Skeletal muscle satellite cell (primary cell): ENCODE measurements around the gene PIAS1. TPM values are rescaled to one million over a fixed set of nuclear protein-coding genes. Genes with fewer than 3 reads are reported as not detected.
"Not testable (repeated sequence)": the region's sequence is repeated elsewhere in the genome, so short reads cannot be mapped to it uniquely, and the experiment has no call there.

Experiments
- H3K27me3 ChIP-seq: 2 replicates; pipeline ENCODE4 v1.7.0; 2013; ENCODE audit warnings: low read length; ENCODE audit not compliant: control insufficient read depth, insufficient read depth
- H3K36me3 ChIP-seq: 2 replicates; pipeline ENCODE4 v1.7.0; 2013; ENCODE audit warnings: mild to moderate bottlenecking, control low read depth, low read length; ENCODE audit not compliant: insufficient read depth
- H3K4me1 ChIP-seq: 2 replicates; pipeline ENCODE4 v1.7.0; 2013; ENCODE audit warnings: low read length; ENCODE audit not compliant: control insufficient read depth, insufficient read depth
- H3K4me2 ChIP-seq: 2 replicates; pipeline ENCODE4 v1.7.0; 2013; ENCODE audit warnings: mild to moderate bottlenecking, low read length
- H3K4me3 ChIP-seq: 2 replicates; pipeline ENCODE4 v1.7.0; 2013; ENCODE audit warnings: low read length
- H3K9ac ChIP-seq: 2 replicates; pipeline ENCODE4 v1.7.0; 2013; ENCODE audit warnings: mild to moderate bottlenecking, low read depth, low read length, moderate library complexity
- H3K9me3 ChIP-seq: replicated peaks from 2 replicates; pipeline ENCODE4 v1.7.0; 2013; ENCODE audit warnings: mild to moderate bottlenecking, control low read depth, low read length
- total RNA-seq: library from RNA; depleted of rRNA; stranded (reverse); fragments of >200 nt; gene quantifications from 2 replicates; pipeline ENCODE4 v1.2.3, GENCODE V29; 2012; rRNA removed

PIAS1 gene
- 13.1 and 14.2 TPM in 2 replicates for total RNA-seq

DNA sequence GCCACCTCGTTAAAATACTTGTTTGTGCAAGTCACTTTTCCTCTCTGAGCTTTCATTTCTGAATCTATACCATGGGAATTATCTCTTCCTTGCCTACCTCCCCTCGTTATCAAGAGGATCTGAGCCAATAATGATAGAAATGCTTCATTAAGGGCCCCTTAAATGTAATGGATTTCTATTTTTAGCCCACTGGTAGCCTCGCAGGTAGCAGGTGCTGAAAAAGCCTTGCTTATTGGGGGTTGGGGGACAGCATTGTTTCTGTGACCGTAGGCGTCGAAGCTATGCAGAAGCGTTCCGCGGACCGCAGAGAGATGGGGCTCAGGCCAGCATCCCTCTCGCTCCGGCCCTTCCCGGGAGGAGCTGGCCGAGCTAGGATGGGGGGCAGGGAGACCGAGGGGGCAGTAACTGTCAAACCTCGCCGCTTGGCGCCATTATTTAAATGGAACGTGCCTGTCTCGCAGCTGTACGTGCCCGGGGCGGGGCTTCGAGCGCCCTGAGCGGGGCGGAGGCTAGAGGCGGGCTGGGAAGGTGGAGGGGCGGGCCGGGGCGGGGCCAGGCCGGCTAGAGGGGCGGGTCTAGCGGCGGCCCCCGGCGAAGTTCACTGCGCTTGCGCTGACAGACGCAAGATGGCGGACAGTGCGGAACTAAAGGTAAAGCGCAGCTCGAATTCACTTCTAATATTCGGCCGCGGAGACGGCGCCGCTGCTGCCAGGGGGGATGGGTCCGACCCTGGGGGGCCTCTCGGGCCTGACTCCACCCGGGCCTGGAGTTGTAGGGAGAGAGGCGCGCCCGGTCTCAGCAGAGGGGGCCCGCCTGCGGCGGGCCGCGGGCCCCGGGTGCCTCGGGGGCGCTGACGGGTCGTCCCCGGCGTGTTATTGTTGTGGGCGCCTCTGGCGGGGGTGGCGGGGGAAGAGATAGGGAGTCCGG is at the start of gene PIAS1:
Gene PIAS1, plus strand, starts transcription at position 615 of the 927 bp plus-strand sequence. Its CDS starts 12 bp downstream, at position 627.
- peaks cover 22% of the 10 kb centered on the region for H3K4me1 ChIP-seq
- peak within 1 kb of the TSS; percentile 97 for H3K9ac ChIP-seq

GRCh38 chr15:68007642-68008041 is 46.5 kb upstream of the PIAS1 start:
- not testable (repeated sequence) for H3K9me3 ChIP-seq, H3K9ac ChIP-seq, H3K4me3 ChIP-seq, H3K4me1 ChIP-seq, H3K36me3 ChIP-seq, H3K4me2 ChIP-seq
- H3K27me3 ChIP-seq = peaks cover 15% of the 10 kb centered on the region

More for the DNA sequence above, at the start of gene PIAS1:
- Histone ChIP-seq H3K4me2 (peak within 1 kb of the TSS; percentile 94), H3K36me3 (no peaks in the 10 kb centered on the region), H3K9me3 (no peaks in the 10 kb centered on the region), H3K27me3 (no peaks in the 10 kb centered on the region), H3K4me3 (peak within 1 kb of the TSS; percentile 78)

DNA sequence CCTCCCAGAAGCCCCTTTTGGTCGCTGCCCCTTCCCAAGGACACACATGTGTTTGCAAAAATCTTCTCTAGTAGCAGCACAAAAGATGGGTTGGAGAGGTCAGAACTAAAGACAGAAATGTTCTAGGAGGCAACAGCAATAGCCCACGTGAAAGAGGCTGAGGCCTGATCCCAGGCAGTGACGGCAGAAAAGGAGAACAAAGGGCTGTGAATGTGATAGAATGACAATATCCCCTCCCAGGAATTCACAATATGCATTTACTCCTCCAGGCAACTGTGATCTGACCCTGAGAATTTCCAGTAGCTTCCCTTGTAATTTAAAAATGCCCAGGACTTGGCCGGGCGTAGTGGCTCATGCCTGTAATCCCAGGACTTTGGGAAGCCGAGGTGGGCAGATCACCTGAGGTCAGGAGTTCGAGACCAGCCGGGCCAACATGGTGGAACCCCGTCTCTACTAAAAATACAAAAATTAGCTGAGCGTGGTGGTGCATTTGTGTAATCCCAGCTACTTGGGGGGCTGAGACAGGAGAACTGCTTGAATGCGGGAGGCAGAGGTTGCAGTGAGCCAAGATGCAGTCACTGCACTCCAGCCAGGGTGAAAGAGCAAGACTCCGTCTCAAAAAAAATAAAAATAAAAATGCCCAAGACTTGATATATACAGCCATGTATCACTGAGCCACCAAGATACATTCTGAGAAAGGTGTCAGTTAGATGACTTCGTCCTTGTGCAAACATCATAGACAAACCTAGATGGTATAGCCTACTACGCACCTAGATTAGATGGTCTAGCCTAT is 43.6 kb upstream of the PIAS1 start:
- Histone ChIP-seq H3K4me1 (no peaks in the 10 kb centered on the region), H3K9me3 (no peaks in the 10 kb centered on the region), H3K4me3 (no peak overlapping the region), H3K9ac (no peak overlapping the region), H3K36me3 (no peaks in the 10 kb centered on the region), H3K27me3 (peaks cover 31% of the 10 kb centered on the region), H3K4me2 (no peak overlapping the region)

DNA sequence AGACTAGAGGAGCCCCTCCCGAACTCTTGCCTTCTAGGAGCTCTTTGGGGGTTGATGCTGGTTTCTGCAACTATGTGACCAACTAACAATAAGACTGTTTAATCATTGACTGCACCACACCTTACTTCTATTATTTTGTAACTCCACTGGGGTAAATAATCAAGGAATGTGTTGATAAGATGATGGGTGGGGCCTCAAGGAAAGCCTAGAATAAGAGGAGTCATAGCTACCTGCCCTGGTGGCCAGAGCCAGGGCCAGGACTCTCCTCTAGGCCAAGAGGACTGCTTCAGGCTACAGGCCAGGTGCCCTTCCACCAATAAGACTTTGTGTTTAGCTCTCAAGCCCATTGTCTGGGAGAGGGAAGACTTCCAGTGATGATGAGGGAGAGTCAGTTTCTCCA is 41.2 kb upstream of the PIAS1 start:
- no peak overlapping the region for H3K9ac ChIP-seq

DNA sequence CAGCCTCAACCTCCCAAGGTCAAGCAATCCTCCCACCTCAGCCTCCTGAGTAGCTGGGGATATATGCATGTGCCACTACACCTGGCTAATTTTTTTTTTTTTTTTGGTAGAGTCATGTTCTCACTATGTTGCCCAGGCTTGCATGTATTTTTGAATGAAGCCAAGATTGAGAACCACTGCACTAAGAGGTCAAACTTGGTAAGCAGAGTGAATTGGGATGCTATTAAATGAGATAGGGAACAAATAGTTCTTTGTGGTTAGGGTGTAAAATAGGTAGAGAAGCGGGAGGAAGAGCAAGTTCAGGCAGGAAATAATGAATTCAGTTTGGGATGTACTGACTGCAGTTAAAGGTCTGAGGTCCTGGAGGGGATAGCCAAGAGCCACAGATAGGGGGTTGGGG is 39.9 kb upstream of the PIAS1 start:
- Histone ChIP-seq H3K9me3 (no peaks in the 10 kb centered on the region), H3K36me3 (no peaks in the 10 kb centered on the region)

More for the DNA sequence above, 41.2 kb upstream of the PIAS1 start:
- Histone ChIP-seq H3K9me3 (no peaks in the 10 kb centered on the region), H3K4me3 (no peak overlapping the region), H3K36me3 (no peaks in the 10 kb centered on the region), H3K4me2 (no peak overlapping the region), H3K27me3 (peaks cover 28% of the 10 kb centered on the region), H3K4me1 (no peaks in the 10 kb centered on the region)

DNA sequence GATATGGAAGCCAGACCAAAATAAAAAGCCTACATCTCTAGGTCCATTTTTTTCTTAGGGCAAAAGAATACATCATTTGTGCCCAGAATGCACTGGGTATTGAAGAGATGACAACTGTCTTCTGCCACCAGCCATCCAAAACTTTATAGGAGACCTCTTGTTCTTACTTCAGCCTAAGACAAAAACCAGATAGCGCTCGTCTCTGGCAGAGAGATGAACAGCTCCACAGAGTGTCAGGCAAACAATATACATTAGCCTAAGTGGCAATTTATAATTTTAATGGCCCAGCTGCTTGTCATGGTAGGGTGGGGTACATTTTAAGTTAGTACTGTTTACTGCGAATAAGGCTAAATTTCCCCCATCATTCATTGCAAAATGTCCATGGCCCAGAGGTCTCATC is 38.9 kb upstream of the PIAS1 start:
- Histone ChIP-seq H3K27me3 (peaks cover 26% of the 10 kb centered on the region), H3K4me1 (no peaks in the 10 kb centered on the region), H3K36me3 (no peaks in the 10 kb centered on the region)

More for the DNA sequence above, 39.9 kb upstream of the PIAS1 start:
- Histone ChIP-seq H3K4me3 (no peak overlapping the region), H3K4me1 (no peaks in the 10 kb centered on the region), H3K27me3 (peaks cover 25% of the 10 kb centered on the region), H3K9ac (no peak overlapping the region), H3K4me2 (no peak overlapping the region)

DNA sequence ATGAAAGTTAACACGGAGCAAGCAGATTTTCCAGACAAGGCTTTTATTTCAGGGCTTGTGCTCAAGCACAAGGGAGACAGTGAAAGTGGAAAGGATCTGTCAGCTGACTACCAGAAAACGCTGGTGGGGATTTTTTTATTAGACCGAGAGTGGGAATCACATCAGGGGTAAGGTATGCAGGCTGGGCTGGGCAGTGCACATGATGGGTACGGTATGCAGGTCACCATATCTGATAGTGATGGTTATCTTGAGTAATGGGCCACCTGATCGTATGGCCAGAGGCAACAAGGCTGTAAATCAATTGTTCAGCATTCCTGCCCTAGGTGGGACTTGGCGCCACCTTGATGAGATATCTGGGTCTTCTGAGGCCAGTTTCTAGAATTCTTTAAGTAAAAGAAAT is 36.9 kb upstream of the PIAS1 start:
- Histone ChIP-seq H3K4me3 (no peak overlapping the region), H3K36me3 (no peaks in the 10 kb centered on the region), H3K9ac (no peak overlapping the region), H3K4me1 (no peaks in the 10 kb centered on the region), H3K4me2 (no peak overlapping the region), H3K9me3 (no peaks in the 10 kb centered on the region), H3K27me3 (peaks cover 34% of the 10 kb centered on the region)

More for the DNA sequence above, 38.9 kb upstream of the PIAS1 start:
- H3K9me3 ChIP-seq = no peaks in the 10 kb centered on the region
- no peak overlapping the region for H3K9ac ChIP-seq
- H3K4me2 ChIP-seq = no peak overlapping the region
- no peak overlapping the region for H3K4me3 ChIP-seq

- no peak overlapping the region for H3K4me2 ChIP-seq
- peaks cover 31% of the 10 kb centered on the region for H3K27me3 ChIP-seq
- H3K4me1 ChIP-seq = no peaks in the 10 kb centered on the region
- no peak overlapping the region for H3K4me3 ChIP-seq
- no peak overlapping the region for H3K9ac ChIP-seq
- H3K9me3 ChIP-seq = no peaks in the 10 kb centered on the region
- H3K36me3 ChIP-seq = no peaks in the 10 kb centered on the region
These were observed 35.2 kb upstream of the PIAS1 start for GRCh38 chr15:68018797-68019444.

DNA sequence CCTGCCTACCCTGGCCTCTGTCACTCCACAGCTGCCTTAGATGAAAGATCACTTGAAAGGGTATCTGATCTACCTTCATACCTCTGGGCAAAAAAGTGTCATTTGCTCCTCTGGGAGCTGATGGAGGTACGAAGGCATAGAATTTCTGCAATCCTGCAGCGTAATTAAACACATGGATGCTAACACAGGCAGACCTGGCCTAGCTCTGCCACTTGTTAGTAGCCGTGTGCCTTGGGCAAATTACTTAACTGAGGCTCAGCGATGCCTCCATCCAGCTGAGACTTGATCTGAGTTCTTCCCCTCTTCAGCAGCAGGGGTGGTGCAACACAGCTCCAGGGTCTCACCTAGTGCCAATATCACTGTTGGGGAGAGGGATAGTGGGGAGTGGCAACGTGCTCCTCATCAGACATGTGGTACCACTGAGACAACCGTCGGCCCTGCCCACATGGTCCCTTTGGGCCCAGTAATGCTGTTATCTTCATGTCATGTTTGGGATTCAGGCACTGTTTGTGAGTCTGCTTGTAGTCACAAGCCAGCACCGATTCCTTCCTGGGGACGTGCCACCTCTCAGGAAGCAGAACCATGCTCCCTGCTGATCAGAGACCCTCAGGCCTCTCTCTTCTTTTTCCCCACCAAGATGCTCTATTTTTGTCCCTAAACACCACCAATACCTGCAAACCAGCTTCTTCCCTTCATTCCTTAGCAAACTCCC is 34.1 kb upstream of the PIAS1 start:
- H3K9ac ChIP-seq = no peak overlapping the region
- H3K36me3 ChIP-seq = no peaks in the 10 kb centered on the region
- H3K27me3 ChIP-seq = peaks cover 26% of the 10 kb centered on the region
- H3K4me2 ChIP-seq = no peak overlapping the region
- no peaks in the 10 kb centered on the region for H3K9me3 ChIP-seq
- no peak overlapping the region for H3K4me3 ChIP-seq
- H3K4me1 ChIP-seq = no peaks in the 10 kb centered on the region

- H3K4me1 ChIP-seq = no peaks in the 10 kb centered on the region
- no peak overlapping the region for H3K4me3 ChIP-seq
- no peak overlapping the region for H3K4me2 ChIP-seq
- no peaks in the 10 kb centered on the region for H3K36me3 ChIP-seq
- H3K9me3 ChIP-seq = no peaks in the 10 kb centered on the region
- H3K27me3 ChIP-seq = peaks cover 20% of the 10 kb centered on the region
- H3K9ac ChIP-seq = no peak overlapping the region
These were observed 33.4 kb upstream of the PIAS1 start for GRCh38 chr15:68020685-68021084.

DNA sequence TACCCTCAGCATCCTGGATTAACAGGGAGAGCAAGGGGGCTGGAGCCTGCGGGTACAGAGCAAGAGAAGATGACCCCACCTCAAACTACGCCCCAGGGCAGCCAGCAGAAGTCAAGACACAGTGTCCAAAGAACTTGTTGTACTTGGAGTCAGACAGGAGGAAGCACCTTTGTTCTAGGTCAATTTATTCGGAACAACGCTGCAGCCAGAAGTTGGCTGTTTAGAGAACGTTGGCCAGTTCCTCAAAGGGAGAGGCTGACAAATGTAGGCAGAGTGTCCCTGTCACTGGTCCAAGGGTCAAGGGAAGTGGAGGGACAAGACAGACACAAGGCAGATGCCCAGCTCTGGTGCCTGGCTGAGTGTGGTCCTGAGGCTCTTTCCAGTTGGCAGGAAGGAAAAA is 32.1 kb upstream of the PIAS1 start:
- Histone ChIP-seq H3K4me1 (no peaks in the 10 kb centered on the region), H3K9me3 (no peaks in the 10 kb centered on the region), H3K36me3 (no peaks in the 10 kb centered on the region), H3K9ac (no peak overlapping the region), H3K4me3 (no peak overlapping the region), H3K27me3 (peaks cover 20% of the 10 kb centered on the region), H3K4me2 (no peak overlapping the region)
